ENCODE results near the gene RASSF7. TPM values are rescaled to one million over a fixed set of nuclear protein-coding genes. Genes with fewer than 3 reads are reported as not detected.
"Not testable (repeated sequence)": the region's sequence is repeated elsewhere in the genome, so short reads cannot be mapped to it uniquely, and the experiment has no call there.

RASSF7 gene
- polyA plus RNA-seq, 1 experiment: 25.1 TPM

DNA sequence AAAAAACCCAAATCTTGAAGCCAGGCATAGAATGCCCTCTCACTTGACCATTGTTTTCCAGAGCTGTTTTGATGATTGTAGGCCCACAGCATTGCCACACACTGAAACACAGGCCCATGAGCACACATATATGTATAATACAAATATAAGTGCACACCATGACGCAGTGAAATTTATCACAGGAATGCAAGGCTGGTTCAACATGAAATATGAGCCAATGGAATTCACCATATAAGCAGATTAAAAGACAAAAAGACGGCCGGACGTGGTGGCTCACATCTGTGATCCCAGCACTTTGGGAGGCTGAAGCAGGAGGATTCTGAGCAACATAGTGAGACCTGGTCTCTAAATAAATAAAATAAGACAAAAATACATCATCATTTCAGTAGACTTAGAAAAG lies 44.4 kb upstream of the RASSF7 start:
- H3K4me3 ChIP-seq (ENCODE audit: low read depth, low read length): no peak overlapping the region
- CTCF ChIA-PET: no interaction called here
- POLR2A ChIA-PET: no interaction called here
- TF ChIP-seq, protein P1, sequence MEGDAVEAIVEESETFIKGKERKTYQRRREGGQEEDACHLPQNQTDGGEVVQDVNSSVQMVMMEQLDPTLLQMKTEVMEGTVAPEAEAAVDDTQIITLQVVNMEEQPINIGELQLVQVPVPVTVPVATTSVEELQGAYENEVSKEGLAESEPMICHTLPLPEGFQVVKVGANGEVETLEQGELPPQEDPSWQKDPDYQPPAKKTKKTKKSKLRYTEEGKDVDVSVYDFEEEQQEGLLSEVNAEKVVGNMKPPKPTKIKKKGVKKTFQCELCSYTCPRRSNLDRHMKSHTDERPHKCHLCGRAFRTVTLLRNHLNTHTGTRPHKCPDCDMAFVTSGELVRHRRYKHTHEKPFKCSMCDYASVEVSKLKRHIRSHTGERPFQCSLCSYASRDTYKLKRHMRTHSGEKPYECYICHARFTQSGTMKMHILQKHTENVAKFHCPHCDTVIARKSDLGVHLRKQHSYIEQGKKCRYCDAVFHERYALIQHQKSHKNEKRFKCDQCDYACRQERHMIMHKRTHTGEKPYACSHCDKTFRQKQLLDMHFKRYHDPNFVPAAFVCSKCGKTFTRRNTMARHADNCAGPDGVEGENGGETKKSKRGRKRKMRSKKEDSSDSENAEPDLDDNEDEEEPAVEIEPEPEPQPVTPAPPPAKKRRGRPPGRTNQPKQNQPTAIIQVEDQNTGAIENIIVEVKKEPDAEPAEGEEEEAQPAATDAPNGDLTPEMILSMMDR (IDR thresholded peaks at IDR 0.05; ENCODE audit: insufficient read depth, low read depth, low read length): no peak
- H3K36me3 ChIP-seq (ENCODE audit: control insufficient read depth, insufficient read depth, low read length): peaks cover 4% of the 10 kb centered on the region
- DNase-seq (ENCODE audit: low read depth): no peak
- H3K27me3 ChIP-seq (ENCODE audit: control insufficient read depth, insufficient read depth, low read length): no peaks in the 10 kb centered on the region

DNA sequence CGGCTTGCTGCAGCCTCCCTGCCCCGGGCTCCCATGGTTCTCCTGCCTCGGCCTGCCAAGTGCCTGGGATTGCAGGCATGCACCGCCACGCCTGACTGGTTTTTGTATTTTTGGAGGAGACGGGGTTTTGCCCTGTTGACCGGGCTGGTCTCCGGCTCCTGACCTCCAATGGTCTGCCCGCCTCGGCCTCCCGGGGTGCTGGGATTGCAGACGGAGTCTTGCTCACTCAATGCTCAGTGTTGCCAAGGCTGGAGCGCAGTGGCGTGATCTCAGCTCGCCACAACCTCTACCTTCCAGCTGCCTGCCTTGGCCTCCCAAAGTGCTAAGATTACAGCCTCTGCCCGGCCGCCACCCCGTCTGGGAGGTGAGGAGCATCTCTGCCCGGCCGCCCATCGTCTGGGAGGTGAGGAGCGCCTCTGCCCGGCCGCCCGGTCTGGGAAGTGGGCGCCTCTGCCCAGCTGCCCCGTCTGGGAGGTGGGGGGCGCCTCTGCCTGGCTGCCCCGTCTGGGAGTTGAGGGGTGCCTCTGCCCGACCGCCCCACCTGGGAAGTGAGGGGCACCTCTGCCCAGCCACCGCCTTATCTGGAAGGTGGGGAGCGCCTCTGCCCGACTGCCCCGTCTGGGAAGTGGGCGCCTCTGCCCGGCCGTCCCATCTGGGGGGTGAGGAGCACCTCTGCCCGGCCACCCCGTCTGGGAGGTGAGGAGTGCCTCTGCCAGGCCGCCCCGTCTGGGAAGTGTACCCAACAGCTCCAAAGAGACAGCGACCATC lies 43.7 kb upstream of the RASSF7 start:
- DNase-seq (ENCODE audit: low read depth); CTCF ChIA-PET; H3K27me3 ChIP-seq (ENCODE audit: control insufficient read depth, insufficient read depth, low read length); H3K4me3 ChIP-seq (ENCODE audit: low read depth, low read length); POLR2A ChIA-PET; H3K36me3 ChIP-seq (ENCODE audit: control insufficient read depth, insufficient read depth, low read length): not testable (repeated sequence)

DNA sequence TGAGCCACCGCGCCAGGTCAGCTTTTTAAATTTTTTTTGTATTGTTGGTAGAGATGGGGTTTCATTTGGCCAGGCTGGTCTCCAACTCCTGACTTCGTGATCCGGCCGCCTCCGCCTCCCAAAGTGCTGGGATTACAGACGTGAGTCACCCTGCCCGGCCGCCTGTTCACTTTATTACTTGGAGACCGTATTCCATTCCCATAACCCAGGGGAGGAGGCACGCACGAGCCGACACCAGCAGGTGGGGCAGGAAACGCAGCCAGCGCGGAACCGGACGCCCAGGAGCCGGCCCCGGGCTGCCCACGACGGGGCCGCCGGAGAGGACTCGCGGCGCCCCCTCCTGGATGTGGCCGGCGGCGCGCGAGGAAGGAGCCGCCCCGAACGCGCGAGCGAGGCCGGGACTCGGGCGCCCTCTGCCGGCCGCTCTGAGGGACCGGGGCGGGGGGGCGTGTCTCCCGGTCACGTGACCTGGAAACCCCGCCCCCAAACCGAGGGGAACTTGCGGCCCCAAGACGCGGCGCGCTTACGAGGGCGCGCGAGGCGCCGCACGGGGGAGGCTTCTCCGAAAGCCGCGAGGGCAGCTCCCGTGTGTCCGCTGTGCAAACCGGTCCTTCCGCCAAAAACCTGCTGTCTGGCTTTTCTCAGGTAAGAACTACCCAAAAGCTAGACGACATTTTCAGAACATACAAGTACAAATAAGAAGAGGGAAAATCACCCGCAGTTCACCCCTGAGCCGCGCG lies 42.1 kb upstream of the RASSF7 start:
- peak; percentile 94 for DNase-seq (ENCODE audit: low read depth)
- TF ChIP-seq, protein P1 (IDR thresholded peaks at IDR 0.05; ENCODE audit: insufficient read depth, low read depth, low read length): peak; percentile 56
- POLR2A ChIA-PET: no interaction called here
- Histone ChIP-seq H3K36me3 (ENCODE audit: control insufficient read depth, insufficient read depth, low read length) (peaks cover 1% of the 10 kb centered on the region; the same call in 1 of the 2 replicates), H3K27me3 (ENCODE audit: control insufficient read depth, insufficient read depth, low read length) (no peaks in the 10 kb centered on the region), H3K4me3 (ENCODE audit: low read depth, low read length) (peak overlapping the region; percentile 35)
- CTCF ChIA-PET: interaction anchor here (0.5 to 1.8 kb wide), 30 partner anchors 10 to 268 kb away, joined by 3 to 19 read pairs (median 3); partner anchors contain the start of gene RNH1

DNA sequence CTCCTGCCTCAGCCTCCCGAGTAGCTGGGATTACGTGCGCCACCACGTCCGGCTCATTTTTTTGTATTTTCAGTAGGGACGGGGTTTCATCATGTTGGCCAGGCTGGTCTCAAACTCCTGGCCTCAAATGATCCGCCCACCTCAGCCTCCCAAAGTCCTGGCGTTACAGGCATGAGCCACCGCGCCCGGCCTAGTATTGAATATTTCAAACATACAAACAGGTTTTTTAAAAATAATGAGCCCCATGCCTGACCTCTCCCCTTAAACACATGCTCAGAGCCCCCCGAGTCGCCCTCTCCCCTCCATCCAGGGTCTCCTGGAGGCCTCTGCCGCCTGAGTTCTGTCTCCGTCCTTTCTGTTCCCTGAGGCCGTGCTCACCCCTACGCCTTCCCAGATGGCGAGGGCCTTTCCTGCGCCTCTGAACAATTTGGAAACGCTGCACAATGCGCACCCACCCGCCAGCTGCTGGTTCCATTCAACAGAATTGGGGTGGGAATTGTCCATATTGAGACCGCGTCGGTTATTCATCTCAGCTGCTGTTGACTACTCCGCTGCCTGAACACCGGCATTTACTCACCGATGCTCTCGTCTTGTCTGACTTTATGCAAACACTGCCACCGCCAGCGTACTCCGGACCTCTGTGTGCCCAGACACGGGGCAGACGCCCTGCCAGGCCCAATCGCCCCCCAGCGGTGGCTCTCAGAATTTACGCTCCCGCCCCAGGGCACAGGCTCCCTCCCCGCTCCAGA lies 40.2 kb upstream of the RASSF7 start:
- TF ChIP-seq, protein P1 (IDR thresholded peaks at IDR 0.05; ENCODE audit: insufficient read depth, low read depth, low read length): no peak
- no peak for DNase-seq (ENCODE audit: low read depth)
- POLR2A ChIA-PET: no interaction called here
- Histone ChIP-seq H3K4me3 (ENCODE audit: low read depth, low read length) (no peak overlapping the region), H3K36me3 (ENCODE audit: control insufficient read depth, insufficient read depth, low read length) (no peaks in the 10 kb centered on the region), H3K27me3 (ENCODE audit: control insufficient read depth, insufficient read depth, low read length) (no peaks in the 10 kb centered on the region)
- CTCF ChIA-PET: interaction anchor here (1.6 to 1.9 kb wide), 2 partner anchors 9 to 14 kb away, joined by 4 to 5 read pairs; no protein-coding TSS in a partner anchor

GRCh38 chr11:521177-521688 lies 39.5 kb upstream of the RASSF7 start:
- CTCF ChIA-PET: interaction anchor here (0.7 to 1.9 kb wide), 3 partner anchors 8 to 292 kb away, joined by 3 to 5 read pairs (median 4); no protein-coding TSS in a partner anchor
- POLR2A ChIA-PET: no interaction called here
- Histone ChIP-seq H3K4me3 (ENCODE audit: low read depth, low read length) (no peak overlapping the region), H3K36me3 (ENCODE audit: control insufficient read depth, insufficient read depth, low read length) (no peaks in the 10 kb centered on the region), H3K27me3 (ENCODE audit: control insufficient read depth, insufficient read depth, low read length) (no peaks in the 10 kb centered on the region)
- no peak for DNase-seq (ENCODE audit: low read depth)
- TF ChIP-seq, protein P1 (IDR thresholded peaks at IDR 0.05; ENCODE audit: insufficient read depth, low read depth, low read length): no peak
